GM21515 (cell line): ENCODE measurements around the gene SYTL5.

Experiments used
- ATAC-seq: cut with Tn5 transposase; IDR thresholded peaks from one replicate; pipeline ENCODE4 v1.9.1; 2021; ENCODE audit not compliant: unreplicated experiment

Gene SYTL5

DNA sequence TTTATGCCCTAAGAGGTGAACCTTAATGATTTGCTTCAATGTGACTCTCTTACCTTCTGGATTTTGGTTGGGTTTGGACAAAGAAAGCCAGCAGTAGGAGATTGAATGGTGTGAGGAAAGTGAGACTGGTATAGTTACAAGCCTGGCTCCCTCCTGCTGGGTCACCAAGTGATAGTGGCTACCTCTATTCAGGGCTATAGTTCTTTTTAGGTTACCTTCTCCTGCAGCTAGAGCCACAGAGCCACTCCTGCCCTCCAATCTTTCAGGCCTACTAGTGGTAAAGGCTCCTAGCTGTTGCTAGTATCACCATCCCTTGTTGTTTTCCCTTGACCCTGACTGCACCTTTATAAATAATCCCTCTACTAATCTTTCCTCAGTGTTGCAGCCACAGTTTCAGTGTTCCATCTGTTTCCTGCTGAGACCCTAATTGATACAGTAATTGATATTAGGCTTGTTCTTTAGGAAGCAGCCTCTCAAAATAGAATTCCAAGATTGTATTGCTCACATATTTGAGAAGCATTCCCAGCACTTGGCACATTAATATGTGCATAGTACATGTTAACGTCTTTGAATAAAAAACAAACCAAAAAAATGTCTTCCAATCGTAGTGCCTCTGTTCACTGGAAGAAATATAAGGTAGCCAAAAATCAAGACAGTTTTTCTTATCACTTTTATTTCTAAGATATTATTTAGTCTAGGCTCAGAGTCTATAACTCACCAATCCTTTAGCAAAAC is 132.0 kb downstream of the SYTL5 start:
- ATAC-seq = no peak

DNA sequence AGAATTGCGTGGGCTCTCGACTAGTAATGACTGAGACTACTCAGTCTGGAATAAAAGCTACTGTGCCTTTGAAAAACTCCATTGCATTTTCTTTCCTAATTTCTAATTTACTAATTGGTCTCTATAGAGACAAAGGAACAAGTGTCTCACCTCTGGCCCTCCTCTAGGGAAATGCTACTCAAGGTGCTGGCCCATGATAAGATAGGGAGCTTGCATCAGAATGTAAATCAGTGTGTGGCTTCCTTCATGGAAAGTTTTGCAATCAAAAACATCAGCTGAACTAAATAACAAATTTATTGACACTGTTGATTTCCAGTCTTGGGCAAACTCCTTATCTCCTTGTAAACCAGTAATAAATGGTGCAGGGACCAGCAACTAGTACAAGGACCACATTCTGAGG is 132.5 kb downstream of the SYTL5 start:
- no peak for ATAC-seq

DNA sequence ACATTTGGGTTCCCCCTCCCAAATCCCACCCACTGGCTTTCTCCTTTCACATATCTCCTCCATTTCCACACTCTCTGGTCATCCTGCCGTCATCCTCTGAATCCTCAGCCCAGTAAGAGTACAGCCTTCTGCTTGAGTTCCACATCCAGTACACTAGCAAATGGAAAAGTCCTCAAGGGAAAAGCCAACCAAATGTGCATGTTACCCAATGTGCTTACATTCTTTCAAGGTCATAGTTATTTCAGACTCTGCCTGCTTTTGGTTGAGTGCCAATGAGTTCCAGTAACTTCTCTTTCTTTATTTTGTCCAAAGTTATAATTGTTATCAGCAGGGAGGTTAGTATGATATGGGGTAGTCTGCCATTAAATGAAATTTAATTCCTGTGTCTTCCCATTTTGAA is 136.3 kb downstream of the SYTL5 start:
- ATAC-seq = no peak

DNA sequence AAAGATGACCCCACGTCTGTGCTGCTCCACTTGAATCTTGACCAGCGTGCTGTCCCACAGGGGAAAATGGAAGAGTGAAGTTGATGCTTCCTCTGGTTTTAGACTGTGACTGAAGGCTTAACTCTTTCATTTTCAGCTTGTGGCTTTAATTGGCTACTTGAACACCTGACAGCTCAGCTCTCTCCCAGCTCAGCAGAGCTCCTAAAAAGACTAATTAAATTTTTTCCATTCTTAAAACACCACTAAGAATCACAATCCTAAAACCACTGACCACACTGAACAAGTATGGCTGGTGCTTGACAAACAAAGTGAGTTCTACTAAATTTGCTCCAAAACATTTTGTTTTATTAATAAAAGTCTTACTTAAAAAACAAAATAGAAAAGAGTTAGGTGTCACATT is 142.7 kb downstream of the SYTL5 start:
- ATAC-seq = no peak

DNA sequence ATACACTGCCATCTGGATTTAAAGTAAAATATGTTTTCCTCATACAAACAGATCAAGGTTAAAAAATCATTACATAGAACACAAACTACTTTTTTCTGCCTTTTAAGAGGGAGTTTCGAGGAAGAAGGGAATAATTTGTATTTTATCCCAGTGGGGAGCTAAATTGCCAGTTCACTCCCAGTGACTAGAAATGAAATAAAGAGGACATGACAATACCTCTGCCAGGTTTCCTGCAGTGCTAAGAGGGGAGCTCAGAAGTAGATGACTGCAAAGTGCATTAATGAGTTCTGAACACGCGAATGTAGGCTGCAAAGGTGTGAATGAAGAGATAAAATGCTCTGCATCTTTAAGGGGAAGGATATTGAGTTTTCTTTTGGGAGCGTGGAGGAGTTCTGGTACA is 144.6 kb downstream of the SYTL5 start:
- ATAC-seq = no peak

DNA sequence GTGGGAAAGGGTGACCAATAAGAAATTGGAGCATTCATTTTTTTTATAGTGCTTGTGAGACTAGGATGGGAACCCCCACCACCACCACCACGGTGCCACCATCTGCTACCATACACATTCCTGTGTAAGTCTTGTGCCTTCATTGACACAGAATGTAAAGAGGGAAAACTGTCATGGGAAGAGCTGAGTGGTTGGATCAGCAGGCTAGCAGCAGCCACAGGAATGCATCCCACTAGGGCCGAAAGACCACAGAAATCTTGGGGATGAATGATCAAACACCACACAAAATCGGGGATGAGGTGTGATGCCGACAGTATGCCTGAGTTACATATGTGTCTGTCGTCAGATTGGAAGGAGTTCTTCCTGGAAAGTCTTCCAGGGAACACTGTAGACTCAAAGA is 145.1 kb downstream of the SYTL5 start:
- no peak for ATAC-seq

DNA sequence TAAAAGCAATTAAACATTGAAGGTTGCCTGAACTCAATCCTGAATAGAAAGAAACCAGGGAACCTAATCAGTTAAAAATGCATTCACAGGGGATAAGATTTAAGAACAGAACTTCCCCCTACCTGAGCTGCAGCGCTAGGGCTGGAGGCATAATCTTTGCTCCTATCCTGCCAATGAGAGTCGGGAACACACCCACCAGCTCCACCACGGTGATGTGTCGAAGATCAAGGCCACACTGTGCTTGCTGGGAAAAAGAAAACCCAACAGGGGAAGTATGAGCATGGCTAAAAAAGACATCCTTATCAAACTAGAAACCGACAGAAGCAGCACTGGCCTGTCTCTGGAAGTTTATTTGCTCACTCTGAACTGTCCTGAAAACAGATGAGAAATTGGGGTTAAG is 148.0 kb downstream of the SYTL5 start:
- ATAC-seq = no peak

DNA sequence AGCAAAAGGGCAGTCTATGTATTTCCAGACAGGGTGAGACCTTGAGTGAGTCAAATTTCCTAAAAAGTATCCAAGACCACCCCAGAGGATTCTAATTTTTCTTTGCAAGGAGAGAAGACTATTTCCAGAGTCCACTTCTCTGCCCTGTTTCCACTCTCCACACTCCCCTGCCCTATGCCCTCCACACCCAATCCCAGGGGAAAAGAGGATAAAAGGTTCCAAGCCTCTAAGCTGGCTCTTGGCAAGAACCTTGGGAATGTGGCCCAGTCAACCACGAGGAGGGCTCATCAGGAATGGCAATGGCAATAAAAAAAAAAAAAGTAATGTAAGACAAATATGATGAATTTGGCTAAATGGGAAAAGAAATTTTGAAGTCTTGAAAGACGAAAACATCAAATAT is 148.5 kb downstream of the SYTL5 start:
- ATAC-seq = no peak

DNA sequence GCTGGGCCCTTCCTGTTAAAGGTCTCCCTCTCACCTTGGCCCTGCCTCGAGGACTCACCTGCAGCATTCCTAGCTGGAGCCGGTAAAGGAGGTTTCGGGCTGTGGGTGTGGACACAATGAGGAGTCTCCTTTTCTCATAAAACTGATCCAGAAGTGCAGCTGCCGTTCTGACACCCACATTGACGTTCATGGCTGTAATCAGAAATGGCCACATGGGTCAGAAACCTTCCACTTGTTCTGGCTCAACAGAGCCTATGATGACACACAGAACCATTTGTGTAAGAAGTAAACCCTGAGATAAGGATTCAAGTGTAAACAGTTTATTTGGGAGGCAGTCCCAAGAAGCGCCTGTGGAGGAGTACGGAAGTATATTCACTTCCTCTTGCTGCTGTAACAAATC is 150.5 kb downstream of the SYTL5 start:
- ATAC-seq = no peak

DNA sequence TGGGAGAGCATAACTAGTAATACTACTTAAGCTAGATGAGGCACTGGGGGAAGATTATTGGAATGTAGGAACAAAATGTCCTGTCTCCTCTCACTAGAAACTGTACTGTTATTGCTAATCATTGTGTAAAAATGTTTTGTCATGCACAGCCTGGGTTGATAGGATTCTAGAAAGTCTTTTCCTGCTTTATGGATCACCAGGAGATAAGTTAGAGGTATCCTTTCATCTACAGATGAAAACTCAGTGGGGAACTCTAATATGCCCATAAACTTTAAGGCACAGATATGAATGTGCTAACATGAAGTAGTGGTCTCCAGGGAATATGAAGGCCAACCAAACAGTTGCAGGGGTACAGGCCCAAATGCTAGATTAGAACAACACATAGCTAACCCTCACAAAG is 156.8 kb downstream of the SYTL5 start:
- ATAC-seq = no peak

DNA sequence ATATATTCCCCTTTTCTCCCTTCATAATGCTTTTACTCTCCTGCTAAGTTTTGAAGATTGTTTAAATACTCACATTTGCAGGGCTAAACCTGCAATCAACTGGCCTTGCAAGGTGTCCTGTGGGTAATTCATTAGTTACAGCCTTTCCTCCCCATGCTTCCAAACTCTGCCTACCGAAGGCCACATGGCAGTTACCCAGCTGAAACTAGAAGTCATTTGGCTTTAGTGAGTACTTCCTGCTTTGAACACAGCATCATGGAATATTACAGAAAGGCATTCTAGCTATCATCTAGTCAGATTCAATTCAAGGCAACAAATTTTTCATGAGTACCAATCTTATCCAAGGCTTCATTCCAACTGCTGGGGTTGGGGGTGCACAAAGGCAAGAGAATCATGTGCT is 158.7 kb downstream of the SYTL5 start:
- no peak for ATAC-seq

DNA sequence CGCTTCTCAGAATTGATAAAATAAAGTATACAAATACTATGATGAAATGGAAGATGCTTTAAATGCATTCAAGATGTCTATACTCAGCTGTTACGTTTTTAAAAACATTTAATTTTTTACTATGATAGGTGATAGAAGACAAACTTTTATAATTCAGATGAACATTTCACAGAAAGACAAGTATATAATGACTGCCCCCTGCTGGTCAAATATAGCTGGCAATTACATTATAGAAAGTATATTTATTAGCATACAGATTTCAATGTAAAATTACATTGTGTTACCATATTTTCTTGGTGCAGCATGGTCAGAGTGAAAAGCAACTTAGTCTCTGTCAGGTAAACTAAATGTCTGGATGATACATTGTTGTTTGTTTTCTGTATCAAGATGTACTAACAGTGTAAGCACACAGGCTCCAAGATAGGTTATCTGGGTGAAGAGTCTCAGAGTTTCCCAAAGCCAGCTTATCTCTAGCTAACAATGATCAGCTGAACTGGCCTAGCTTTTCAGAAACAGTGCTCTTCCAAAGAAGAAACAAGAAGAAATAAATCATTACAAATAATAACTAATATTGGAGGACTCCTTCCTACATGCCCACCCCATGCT is 160.2 kb downstream of the SYTL5 start:
- ATAC-seq = no peak

DNA sequence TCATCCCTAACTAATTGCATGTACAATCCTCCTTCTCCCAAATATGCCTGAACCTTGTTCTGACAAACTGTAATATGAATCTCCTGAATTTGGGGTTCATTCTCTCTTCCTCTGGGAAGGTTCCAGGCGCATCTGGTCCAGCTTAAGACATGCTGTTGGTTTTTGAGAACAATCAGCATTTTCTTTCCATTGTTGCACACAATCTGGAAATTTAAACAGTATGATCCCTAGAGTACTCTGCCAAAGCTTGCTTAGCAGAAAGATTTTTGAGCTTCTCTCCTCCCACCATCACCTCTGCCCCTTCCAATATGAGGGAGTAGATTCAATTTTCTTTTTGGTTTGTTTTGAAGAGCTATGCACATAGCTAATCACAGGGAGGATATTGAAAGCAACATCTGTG is 164.2 kb downstream of the SYTL5 start:
- ATAC-seq = no peak

DNA sequence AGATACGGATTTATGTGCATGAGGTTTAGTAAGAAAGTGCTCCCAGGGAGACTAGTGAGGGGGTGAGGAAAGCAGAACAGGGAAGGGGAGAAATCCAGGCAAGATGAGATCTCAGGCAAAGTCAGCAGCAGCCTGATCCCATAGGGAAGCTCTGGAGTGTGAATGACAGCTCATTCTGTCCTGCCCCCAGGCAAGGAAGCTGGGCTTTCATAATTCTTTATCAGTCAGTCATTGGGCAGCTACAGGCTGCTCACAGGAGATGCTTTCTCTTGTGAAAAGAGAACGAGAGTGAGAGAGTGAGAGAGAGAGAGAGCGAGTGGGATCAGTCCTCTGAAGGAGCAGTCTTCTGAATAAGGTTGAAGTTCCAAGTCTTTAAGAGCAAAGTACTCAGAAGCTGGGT is 166.2 kb downstream of the SYTL5 start:
- no peak for ATAC-seq

DNA sequence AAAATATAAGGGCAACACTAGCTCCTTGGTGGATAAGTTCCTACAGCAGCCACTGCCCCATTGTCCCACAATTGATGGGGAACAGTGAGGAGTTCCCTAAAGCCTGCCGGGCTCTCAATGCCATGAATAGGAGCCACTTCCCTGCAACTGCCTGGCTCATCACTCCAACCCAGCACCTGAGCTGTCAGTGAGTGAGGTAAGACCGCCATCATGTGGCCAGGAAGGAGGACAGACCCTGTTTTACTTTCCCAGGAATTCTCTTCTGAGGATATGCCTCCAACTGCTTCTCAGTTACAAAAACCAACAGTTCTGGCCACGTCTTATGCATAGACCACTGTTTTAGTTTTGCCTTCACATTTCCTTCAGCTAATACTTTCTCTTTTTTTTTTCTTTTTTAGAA is 168.8 kb downstream of the SYTL5 start:
- ATAC-seq = no peak

DNA sequence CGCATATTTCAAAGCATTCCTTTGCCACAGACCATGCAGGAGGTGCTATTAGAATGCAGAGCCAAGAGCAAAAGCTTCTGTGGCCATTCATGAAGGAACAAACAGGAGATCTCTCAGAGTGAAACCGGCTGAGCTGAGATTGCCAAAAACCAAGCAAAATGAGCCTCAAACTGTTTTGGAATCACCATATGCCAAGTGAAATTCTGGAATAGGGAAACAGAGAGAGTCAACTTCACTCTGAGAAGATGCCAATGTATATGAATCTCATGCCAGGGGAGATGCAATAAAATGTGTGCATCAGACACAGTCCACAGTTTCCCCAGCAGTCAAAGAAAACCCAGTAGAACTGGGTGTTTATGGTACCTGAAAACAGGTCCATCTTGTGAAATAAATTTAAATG is 172.0 kb downstream of the SYTL5 start:
- ATAC-seq = no peak
